ENCODE measurements around the gene KCNK1.

KCNK1 gene

DNA sequence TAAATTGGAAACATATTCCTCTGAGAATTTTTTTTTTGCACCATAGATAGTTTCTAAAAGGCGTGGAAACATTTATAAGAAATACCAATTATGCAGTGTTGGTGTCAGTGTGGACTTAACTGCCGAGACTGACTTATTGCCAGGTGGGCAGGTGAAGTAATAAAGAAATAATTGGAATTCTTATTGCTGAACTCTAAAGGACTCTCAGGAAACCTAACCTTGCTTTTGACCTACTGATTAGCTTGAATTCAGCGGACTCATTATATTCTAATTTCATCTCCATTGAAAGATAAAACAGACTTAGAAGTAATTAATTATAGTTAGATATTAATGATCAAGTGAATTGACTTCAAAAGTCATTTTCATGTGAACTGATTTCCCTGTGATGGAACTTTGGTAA, 26.3 kb downstream of the KCNK1 start:
- no peak for DNase-seq

DNA sequence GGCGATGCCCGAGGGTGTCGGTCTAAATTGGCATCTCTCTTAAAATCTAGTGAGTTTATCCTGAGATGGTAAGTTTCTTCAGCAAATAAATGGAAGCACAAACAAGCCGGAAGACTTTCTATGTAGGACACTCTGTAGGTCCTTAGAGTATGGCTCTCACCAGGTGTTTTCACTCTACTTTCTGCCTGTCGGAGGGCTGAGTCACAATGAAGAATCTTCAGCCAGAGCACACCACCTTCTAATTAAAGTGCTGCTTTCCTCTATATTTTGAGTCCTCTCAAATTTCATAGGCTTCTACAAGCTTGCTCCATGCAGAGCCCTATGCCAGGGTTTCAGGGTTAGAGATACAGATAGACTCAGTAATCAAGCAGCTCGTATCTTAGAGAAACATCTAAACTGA, 27.1 kb downstream of the KCNK1 start:
- DNase-seq: no peak

DNA sequence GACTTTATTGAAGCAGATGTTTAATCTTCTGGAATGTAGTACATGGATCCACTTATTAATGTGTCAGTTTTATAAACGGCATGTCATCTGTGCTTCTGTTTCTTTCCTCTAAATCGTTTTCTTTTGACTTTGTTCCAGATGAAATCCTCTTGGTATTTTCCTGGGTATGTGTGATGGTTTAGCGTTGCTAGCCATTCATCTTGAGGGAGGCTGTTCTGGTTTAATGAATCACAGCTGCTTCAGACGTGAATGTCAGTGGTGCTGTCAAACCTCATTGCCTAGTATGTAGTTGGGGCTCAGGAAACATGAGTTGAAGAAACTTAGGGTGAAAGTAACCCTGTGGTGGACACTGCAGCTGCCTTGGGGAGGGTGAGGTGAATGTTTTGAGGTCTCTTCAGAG, 33.2 kb downstream of the KCNK1 start:
- no peak for DNase-seq

DNA sequence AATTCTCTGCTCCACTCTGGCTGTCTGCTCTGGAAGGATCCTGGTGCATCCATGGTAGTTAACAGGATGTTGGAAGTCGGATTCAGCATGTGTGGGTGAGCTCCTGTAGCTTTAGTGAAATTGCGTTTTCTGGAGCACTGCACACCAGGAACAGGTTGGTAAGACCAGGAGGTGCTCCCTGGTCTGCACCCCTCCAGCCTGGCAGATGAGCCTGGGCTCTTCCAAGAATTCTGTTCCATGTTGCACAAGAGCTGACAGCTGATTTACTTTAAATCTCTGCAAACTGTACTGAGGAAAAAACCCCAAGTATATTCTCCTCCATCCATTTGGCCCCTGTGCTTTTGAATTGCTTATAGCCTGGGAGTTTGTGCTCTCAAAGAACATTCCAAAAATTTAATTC, 33.7 kb downstream of the KCNK1 start:
- DNase-seq: no peak

DNA sequence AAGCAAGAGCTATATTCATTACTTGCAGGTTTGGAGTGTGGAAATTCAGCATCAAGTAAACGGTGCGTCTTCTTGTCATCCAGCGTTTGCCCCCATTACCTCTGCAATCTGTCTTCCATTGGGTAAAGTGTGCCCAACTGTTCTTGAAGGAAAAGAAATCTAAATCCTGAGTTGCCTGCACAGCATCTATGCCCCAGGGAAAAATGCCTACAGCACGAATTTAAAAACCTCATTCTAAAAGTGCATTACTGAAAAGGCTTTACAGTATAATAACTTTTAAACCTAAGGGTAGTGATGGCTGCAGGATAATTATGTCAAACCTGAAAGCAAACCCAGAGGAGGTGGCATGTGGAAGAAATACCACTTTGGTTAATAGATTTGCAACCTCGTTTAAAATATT, 37.2 kb downstream of the KCNK1 start:
- DNase-seq: no peak

DNA sequence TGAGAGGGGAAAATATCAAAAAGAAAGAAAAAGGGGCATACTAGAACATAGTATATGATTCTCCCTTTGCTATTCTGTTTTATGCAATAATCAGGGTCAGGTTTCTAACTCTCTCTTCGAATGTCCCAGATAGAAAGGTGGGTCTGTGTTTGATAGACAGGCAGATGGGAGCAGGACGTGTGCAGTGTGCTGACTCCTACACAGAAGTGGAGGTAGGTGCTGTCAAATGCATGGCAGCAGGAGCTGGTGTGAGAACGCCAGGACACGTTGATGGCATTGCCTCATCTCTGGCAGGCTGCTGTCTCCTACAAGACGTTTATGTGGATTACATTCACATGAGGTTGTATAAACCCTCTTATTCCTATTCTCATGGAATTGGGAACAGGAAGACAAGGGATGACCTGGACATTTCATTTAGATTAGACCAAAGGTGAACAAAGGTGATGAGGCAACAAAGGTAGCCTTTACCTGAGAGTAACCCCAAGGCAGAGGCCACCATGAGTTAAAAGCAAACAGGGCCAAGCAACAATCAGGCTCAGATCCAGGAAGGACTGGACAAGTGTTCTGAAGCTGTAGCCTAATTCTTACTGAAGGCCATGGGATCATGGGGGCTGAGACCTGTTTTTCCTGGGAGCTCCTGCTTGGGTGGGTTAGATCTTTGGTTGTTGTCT, 37.8 kb downstream of the KCNK1 start:
- DNase-seq: no peak

DNA sequence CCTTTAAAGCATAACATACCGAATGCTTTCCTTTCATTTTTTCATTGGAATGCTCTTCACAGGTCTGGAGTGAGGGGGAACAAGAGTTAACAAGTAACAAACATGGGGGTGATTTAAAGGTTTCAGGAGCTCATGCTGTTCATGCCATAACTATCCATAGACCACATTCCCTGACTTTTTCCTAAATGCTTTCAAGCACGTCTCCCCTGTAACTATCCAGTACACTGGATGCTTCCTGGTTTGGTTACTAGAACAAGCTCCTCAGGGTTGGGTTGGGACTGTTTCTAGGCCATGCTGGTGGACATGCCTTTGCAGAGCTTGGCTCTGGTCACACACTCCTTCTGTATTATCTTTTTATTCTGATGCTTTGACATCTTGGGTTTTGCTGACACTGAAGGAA, 38.6 kb downstream of the KCNK1 start:
- DNase-seq: no peak

DNA sequence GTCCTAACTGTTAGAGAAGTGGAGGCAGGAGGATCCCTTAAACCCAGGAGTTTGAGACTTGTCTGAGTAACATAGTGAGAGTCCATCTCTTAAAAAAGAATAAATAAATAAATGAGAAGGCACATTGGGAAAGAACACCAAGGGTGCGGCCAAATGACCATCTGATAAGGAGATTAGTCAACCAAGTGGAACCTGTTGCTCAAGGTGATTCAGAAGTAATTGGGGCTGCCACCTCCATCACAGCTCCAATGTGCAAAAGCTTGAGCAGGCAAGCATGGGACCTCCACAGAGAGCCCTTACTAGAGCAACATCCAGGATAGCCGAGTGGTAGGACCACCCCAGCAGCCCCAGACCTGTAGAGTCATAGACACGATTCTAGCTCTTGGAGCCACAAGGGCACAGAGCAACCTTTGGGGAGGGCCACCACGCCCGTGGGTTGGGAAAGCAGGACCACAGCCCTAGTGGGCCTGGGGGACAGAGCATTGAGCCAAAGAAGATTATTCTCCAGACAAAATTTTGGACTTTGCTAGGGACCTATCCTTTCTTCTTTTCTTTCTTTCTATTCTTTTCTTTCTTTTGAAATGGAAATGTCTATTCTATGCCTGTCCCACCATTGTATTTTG, 40.9 kb downstream of the KCNK1 start:
- no peak for DNase-seq

DNA sequence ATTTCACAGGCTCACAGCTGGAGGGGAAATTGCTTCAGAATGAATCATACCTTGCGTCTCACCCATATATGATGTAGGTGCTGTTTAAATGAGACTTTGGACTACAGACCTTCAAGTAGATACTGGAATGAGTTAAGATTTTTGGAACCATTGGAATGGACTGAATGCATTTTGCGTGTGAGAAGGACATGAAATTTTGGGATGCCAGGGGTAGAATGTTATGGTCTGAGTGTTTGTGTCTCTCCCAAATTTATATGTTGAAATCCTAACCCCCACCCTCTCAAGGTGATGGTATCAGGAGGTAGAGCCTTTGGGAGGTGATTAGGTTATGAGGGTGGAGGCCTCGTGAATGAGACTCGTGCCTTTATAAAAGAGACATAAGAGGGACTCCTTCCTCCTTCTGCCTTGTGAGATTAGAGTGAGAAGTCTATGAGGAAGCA, 41.4 kb downstream of the KCNK1 start:
- DNase-seq: no peak

DNA sequence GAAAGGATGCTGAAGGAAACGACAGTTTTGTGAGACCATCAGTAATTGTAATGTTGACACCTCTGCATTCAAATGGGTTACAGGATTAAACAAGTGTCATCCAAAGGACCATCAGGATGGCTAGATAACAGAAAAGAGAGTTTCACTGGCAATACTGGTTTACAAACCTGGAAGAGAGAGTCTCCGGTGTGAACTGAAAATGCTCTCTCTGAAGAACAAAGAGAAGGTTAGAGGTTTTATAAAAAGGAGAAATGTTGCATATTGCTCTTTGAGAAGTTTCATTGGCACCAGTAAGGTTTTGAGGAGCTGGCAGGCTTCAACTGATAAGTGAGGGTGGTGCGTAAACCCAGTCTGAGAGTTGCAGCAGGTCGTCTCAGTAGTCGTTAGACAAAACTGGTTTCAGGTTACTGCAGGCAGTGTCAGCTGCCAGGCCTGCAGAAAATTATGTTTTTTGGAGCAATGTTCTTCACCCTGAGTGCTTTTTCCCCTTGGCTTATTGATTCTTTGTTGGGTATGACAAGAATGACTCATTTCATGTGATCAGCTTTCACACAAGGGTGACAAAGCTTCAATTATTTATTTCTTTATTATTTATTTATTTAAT, 42.2 kb downstream of the KCNK1 start:
- DNase-seq: peak; percentile 9

DNA sequence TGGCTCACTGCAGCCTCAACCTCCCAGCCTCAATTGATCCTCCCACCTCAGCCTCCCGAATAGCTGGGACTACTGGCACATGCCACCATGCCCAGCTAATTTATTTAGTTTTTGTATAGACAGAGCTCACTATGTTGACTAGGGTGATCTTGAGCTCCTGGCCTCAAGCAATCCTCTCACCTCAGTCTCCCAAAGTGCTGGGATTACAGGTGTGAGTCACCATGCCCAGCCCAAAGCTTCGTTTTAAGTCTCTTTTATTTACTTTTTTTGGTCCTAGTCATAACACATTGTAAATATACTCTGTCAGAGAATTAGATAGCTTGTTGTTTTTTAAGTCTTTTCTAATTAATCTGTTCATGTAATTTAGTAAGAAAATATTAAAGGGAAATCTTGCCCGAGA, 42.8 kb downstream of the KCNK1 start:
- no peak for DNase-seq

DNA sequence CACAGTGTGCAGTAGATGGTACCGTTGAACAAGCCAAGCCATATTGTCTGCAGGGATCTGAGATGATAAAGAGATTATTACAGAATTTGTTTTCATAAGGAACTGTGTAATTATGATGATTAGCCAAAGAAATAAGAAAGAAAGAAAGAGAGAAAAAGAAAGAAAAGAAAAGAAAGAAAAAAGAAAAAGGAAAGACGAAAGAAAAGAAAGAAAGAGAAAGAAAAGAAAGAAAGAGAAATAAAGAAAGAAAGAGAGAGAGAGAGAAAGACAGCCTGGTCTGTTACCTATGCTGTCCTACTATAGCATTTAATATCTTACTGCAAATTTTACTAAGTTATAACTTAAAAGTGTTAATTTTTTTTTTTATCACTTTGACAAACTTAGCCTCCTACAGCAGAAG, 43.6 kb downstream of the KCNK1 start:
- DNase-seq: no peak

DNA sequence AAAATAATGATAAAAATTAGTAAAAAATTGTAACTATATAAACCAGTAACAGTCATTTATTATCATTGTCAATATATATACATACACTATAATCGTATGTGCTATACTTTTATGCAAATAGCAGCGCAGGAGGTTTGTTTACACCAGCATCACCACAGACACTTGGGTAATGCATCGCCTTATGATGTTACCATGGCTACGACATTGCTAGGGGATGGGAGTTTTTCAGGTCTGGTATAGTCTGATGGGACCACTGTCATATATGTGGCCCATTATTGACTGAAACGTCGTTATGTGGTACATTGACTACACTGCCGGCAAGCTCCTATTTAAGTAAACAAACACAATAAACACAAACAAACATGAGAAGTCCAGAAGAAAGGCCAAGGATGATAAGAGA, 45.6 kb downstream of the KCNK1 start:
- no peak for DNase-seq

DNA sequence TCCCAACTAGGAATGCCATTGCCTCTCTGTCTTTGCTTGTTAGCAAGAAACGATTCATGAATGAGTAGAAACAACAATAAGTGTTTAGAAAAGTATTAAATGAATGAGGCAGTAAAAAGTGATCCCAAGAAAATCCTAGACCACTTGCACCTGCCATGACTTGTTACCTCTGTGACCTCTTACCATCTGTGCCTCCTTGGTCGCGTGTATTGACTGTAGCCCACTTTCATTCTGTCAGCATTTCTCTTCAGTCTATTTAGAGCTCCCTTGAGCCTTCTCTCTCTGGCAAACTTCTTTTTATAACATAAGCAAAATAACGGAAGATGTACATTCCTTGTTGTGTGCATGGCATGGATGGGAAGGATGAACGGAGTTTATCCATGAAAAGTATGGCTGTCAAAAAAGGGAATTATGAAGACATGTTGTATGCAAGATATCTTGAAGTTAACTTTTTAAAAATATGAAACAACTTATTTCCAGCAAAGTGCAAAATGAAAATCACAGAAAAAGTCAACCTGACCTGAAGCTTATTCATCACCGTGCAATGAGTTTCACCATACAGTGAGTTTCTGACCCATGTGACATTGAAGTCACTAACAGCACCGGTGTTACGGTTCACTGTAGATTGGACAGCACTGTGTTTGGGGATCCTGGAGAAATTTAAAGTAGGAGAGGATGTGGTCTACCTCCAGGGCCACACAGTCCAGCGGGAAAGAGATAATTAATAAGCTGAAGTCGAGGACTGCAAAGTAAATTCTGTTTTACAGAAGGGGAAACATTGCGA, 47.7 kb downstream of the KCNK1 start:
- DNase-seq: no peak

DNA sequence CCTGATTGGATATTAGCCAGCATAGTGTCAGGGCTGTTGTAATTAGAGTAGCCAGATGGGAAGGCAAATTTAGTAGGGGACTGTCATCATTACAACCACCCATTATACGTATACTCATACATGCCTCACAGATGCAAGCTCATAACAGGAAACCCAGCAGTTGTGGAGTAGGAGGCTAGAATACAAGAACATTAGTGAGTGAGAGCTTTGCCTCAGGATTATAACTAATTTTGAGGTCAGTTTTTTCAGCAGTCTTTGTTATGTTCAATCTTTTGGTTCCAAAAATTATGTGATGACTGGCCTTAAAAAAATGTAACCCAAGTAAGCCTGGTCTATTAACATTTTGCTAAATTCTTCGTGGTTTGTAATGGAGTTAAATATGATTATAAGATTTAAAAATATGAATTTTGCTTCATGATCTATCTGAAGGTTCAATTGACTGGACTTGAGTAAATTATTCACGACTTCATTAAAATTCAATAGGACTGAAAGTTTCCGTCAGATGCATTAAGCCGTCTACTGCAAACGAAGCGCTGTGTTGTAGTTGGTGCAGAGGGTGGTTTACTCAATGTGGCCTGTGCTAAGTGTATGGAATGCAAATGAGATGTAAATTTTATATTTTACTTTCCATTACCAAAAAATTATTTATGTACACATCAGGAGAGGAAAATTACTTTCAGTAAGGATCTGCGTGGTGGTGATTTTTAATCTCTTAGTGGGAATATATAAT, 48.8 kb downstream of the KCNK1 start:
- no peak for DNase-seq

DNA sequence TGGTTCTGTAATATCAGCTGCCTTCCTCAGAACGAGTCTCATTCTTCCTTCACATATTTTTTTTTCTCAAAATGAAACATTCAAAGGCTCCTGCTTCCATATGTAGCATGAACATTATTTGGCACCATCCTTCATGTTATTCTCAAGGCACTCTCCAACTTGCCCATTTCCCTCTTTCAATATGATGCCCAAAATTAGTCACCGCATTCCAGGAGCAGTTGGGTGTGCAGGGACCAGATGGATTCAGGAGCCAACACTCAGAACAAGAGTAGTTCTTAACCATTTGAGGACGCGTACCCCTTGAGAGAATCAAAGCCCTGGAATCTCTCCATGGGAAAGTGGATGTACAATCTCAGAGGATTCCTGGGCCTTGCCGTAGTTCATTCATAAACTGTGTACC, 50.3 kb downstream of the KCNK1 start:
- no peak for DNase-seq

DNA sequence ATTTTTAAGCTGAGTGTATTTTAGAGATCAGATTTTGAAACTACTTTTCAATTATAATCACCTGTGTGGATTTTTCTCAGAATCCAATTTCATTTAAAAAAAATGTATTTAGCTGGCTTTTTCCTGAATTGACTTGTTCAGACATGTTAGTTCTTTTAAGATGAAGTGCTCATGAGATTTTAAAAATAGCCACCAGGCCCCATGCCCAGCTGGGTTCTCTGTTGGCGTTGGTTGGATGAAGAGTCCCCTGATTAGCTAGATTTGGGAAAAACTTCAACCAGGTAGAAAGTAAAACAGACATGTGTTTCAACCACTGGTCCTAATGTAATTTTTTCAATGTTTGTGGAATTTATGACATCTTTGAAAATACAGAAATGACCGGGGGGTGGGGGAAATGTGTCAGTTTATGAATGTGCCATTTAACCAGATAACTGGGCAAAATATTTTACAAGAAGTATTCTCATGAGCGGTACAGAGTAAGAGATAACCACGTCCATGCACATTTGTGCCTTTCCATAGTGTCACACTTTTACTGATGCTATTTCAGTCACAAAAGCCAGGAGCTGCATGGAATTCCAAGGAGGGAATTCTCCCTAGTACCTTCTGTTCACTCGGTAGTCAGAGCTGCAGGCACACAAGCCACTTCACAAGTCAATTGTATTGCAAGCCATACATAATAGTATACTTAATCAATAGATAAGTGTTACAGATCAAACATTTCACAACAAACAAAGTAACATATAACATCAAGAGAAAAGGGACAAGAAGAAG, 51.1 kb downstream of the KCNK1 start:
- DNase-seq: no peak

DNA sequence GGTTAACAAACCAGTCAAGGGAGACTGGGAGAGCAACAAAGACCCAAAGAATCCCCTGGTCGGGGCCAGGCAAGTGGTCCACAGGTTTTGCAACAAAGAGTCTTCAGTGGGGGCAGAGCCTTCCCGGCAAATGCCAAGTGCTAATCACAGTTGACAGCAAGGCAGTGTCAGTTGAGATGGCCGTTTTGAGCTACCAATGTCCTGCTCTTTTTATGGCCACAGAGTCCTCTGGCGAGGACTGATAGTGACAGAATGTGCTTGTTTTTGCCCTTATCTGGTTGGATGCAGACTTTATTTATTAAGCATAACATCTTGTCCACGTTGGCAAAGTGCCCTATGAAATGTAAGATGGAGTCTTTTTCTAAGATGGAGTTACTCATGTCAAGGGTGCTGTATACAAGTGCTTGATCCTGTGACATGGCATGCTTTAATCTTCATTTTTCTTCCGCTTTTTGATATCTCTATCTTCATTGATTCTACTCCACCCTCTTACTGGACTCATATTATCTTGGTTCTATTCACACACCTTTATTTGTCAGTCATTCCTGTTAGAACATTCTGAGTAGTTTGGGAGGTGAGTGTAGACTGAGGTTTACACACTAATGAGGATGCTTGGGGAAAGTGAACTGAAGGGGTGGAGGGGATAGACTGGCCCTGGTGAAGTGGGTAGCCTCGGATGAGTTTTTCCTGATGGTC, 51.8 kb downstream of the KCNK1 start:
- peak; percentile 66 for DNase-seq

DNA sequence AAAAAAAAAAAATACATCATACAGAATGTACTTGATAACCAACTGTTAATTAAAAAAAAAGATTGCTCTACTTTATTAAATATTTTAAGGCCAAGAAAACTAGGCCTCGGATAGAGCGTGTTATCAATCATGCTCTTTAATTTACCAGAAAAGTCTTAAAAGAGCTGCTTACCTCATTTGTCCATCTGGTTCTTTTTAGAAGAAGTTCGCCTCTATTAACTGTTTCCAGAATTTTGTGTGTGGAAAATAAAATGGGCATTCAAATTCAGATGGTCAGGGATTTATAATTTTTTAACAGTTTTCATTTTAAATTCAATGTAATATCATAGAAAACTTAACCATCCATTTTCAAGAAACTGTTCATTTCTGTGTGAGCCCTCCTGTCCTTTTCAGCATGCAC, 53.8 kb downstream of the KCNK1 start:
- no peak for DNase-seq

DNA sequence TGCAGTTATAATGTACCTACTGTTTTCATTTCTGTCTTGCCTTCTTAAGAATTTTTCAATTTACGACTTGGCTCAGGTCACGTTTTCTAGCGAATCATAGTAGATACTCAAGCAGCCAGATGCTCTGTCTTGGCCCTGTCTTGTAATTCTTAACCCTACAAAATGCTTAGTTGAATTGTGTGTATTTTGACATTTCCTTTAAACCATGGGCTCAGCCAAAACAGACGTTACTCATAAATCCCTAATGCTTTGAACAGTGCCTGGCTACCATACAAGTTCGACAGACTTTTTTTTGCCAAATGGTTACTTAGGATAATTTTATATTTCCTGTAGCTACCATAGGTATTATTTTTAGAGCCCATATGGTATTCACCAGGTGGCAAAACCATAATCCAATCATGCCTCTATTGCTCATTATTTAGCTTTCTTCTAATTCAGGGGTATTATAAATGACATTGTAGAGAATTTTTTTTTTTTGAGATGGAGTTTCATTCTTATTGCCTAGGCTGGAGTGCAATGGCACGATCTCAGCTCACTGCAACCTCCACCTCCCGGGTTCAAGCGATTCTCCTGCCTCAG, 54.3 kb downstream of the KCNK1 start:
- DNase-seq: no peak

DNA sequence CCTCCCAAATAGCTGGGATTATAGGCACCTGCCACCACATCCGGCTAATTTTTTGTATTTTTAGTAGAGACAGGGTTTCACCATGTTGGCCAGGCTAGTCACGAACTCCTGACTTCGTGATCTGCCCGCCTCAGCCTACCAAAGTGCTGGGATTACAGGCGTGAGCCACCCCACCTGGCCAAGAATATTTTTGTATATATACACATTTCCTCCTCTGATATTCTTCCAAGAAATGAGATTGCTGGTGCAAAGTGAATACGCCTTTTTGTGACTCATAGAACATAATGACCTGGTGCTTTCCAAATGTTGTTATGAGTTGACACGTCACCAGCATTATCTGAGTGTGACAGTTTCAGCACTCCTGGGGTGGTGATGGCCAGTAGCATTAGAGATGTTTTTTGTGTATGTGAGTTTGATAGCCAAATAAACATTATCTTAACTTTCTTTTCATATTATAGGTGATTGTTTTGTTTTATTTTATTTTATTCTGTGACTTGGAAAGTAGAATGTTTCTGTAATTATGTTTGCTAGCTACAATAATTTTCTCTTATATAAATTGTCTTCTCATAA, 54.9 kb downstream of the KCNK1 start:
- DNase-seq: peak; percentile 43
